Measurements from ENCODE around the gene PDP2. TPM values are rescaled to one million over a fixed set of nuclear protein-coding genes. Genes with fewer than 3 reads are reported as not detected.

Gene PDP2
- total and polyA plus RNA-seq, 3 experiments from 2014 or later, result 4.5 to 25.4 (median 20.0) TPM

GRCh38 chr16:66889622-66890021, 9.3 kb downstream of the PDP2 start:
- Mint-ChIP-seq H3K27me3 (no peaks in the 10 kb centered on the region), H3K4me3 (no peak overlapping the region), H3K36me3 (peaks cover 3 to 41% (median 5%) of the 10 kb centered on the region in 3 donors), H3K9me3 (no peaks in the 10 kb centered on the region), H3K27ac (peak overlapping the region in 4 of 8 donors; percentile 12 to 64 (median 35)), H3K4me1 (peaks cover 15 to 33% (median 21%) of the 10 kb centered on the region in 3 donors)
- DNase-seq, result no peak
- POLR2A ChIA-PET, result no interaction called here
- no peaks in the 10 kb centered on the region for H3K27me3 ChIP-seq (ENCODE audit: insufficient read depth, low read length, poor library complexity, severe bottlenecking)
- no peak overlapping the region for H3K4me3 ChIP-seq (ENCODE audit: low read length)
- peaks cover 12% of the 10 kb centered on the region for H3K36me3 ChIP-seq (ENCODE audit: insufficient read depth, low read length)
- no peak overlapping the region for H3K27ac ChIP-seq (ENCODE audit: low read depth, low read length)
- H3K9me3 ChIP-seq (ENCODE audit: low read length), result no peaks in the 10 kb centered on the region
- H3K4me1 ChIP-seq (ENCODE audit: insufficient read depth, low read length), result no peaks in the 10 kb centered on the region
- CTCF ChIA-PET, result no interaction called here

GRCh38 chr16:66890799-66891198, 10.5 kb downstream of the PDP2 start:
- Histone ChIP-seq H3K4me3 (ENCODE audit: low read length) (no peak overlapping the region), H3K4me1 (ENCODE audit: insufficient read depth, low read length) (no peaks in the 10 kb centered on the region), H3K27ac (ENCODE audit: low read depth, low read length) (no peak overlapping the region), H3K27me3 (ENCODE audit: insufficient read depth, low read length, poor library complexity, severe bottlenecking) (no peaks in the 10 kb centered on the region), H3K36me3 (ENCODE audit: insufficient read depth, low read length) (peaks cover 2% of the 10 kb centered on the region), H3K9me3 (ENCODE audit: low read length) (no peaks in the 10 kb centered on the region)
- CTCF ChIA-PET, result interaction anchor here (0.9 to 1.8 kb wide), 2 partner anchors 13 to 18 kb away, joined by 3 to 5 read pairs; no protein-coding TSS in a partner anchor
- no peaks in the 10 kb centered on the region for H3K9me3 Mint-ChIP-seq
- H3K4me1 Mint-ChIP-seq, result peaks cover 13 to 29% (median 16%) of the 10 kb centered on the region in 3 donors
- DNase-seq, result no peak
- H3K4me3 Mint-ChIP-seq, result no peak overlapping the region
- POLR2A ChIA-PET, result no interaction called here
- H3K27me3 Mint-ChIP-seq, result no peaks in the 10 kb centered on the region
- peaks cover 0 to 29% (median under 1%) of the 10 kb centered on the region in 3 donors for H3K36me3 Mint-ChIP-seq
- H3K27ac Mint-ChIP-seq, result peak overlapping the region in 2 of 8 donors; percentile 27 to 32

DNA sequence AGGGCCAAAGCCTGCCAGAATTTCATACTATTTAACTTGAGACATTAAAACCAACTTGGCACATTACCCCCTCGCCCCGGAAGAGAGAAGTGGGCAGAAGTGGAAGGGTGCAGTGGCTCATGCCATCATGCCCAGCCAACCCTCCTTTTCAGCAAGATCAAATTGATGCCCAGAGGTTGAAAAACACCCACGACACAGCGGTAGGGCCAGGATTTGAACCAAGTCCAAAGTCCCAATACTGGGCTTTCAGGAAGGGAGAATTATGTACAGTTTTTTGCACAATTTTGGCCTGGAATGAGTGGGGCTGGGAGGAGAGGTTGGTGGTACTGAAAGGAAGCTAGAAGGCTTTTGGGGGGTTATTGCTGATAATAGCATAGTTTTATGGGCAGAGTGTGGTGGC, 11.0 kb downstream of the PDP2 start:
- Histone ChIP-seq H3K27me3 (ENCODE audit: insufficient read depth, low read length, poor library complexity, severe bottlenecking) (no peaks in the 10 kb centered on the region), H3K9me3 (ENCODE audit: low read length) (no peaks in the 10 kb centered on the region), H3K27ac (ENCODE audit: low read depth, low read length) (no peak overlapping the region), H3K36me3 (ENCODE audit: insufficient read depth, low read length) (no peaks in the 10 kb centered on the region), H3K4me1 (ENCODE audit: insufficient read depth, low read length) (no peaks in the 10 kb centered on the region), H3K4me3 (ENCODE audit: low read length) (no peak overlapping the region)
- POLR2A ChIA-PET, result interaction anchor here (1.5 kb wide), 1 partner anchor 11 kb away, joined by 9 read pairs; the partner anchor contains the start of gene PDP2
- CTCF ChIA-PET, result interaction anchor here (1.8 kb wide), 1 partner anchor 19 kb away, joined by 5 read pairs; no protein-coding TSS in a partner anchor
- Mint-ChIP-seq H3K27ac (peak overlapping the region in 3 of 8 donors; percentile 27 to 57 (median 33)), H3K4me1 (peaks cover 13 to 26% (median 14%) of the 10 kb centered on the region in 3 donors), H3K9me3 (no peaks in the 10 kb centered on the region), H3K4me3 (no peak overlapping the region), H3K27me3 (no peaks in the 10 kb centered on the region), H3K36me3 (peaks cover 0 to 25% (median 0%) of the 10 kb centered on the region in 3 donors)
- no peak for DNase-seq

DNA sequence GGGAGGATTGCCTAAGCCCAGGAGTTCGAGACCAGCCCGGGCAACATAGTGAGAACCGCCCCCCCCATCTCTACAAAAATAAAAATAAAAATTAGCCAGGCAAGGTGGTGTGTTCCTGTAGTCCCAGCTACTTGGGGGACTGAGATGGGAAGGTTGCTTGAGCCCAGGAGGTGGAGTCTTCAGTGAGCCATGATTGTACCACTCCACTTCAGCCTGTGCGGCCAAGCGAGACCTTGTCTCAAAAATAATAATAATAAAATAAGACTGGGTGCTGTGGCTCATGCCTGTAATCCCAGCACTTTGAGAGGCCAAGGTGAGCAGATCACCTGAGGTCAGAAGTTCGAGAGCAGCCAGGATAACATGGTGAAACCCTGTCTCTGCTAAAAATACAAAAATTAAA, 11.5 kb downstream of the PDP2 start:
- H3K27ac ChIP-seq (ENCODE audit: low read depth, low read length), result no peak overlapping the region
- Mint-ChIP-seq H3K4me1 (peaks cover 9 to 22% (median 11%) of the 10 kb centered on the region in 3 donors), H3K27ac (no peak overlapping the region), H3K9me3 (no peaks in the 10 kb centered on the region), H3K36me3 (peaks cover 0 to 20% (median 0%) of the 10 kb centered on the region in 3 donors), H3K27me3 (no peaks in the 10 kb centered on the region), H3K4me3 (no peak overlapping the region)
- no peaks in the 10 kb centered on the region for H3K27me3 ChIP-seq (ENCODE audit: insufficient read depth, low read length, poor library complexity, severe bottlenecking)
- no peak for DNase-seq
- H3K36me3 ChIP-seq (ENCODE audit: insufficient read depth, low read length), result no peaks in the 10 kb centered on the region
- no peaks in the 10 kb centered on the region for H3K9me3 ChIP-seq (ENCODE audit: low read length)
- H3K4me3 ChIP-seq (ENCODE audit: low read length), result no peak overlapping the region
- ChIA-PET POLR2A (interaction anchor here (0.6 to 1.5 kb wide), 4 partner anchors 11 to 370 kb away, joined by 3 to 14 read pairs (median 6); partner anchors contain the start of genes NAE1 and PDP2), CTCF (interaction anchor here (1.4 to 1.8 kb wide), 2 partner anchors 11 to 19 kb away, joined by 4 to 5 read pairs; partner anchors contain the start of gene PDP2)
- H3K4me1 ChIP-seq (ENCODE audit: insufficient read depth, low read length), result no peaks in the 10 kb centered on the region

- Mint-ChIP-seq H3K27ac (peak overlapping the region in 1 of 8 donors; percentile 33), H3K27me3 (no peaks in the 10 kb centered on the region), H3K9me3 (no peaks in the 10 kb centered on the region), H3K4me3 (no peak overlapping the region), H3K4me1 (peaks cover 3 to 10% (median 4%) of the 10 kb centered on the region in 3 donors), H3K36me3 (peaks cover 0 to 6% (median 2%) of the 10 kb centered on the region in 3 donors)
- H3K4me3 ChIP-seq (ENCODE audit: low read length), result no peak overlapping the region
- DNase-seq, result no peak
- H3K4me1 ChIP-seq (ENCODE audit: insufficient read depth, low read length), result no peaks in the 10 kb centered on the region
- H3K9me3 ChIP-seq (ENCODE audit: low read length), result no peaks in the 10 kb centered on the region
- no peaks in the 10 kb centered on the region for H3K36me3 ChIP-seq (ENCODE audit: insufficient read depth, low read length)
- H3K27ac ChIP-seq (ENCODE audit: low read depth, low read length), result no peak overlapping the region
- no peaks in the 10 kb centered on the region for H3K27me3 ChIP-seq (ENCODE audit: insufficient read depth, low read length, poor library complexity, severe bottlenecking)
- CTCF ChIA-PET, result interaction anchor here (1.1 to 2.1 kb wide), 5 partner anchors 13 to 37 kb away, joined by 3 to 10 read pairs (median 4); partner anchors contain the start of genes PDP2 and RRAD
- POLR2A ChIA-PET, result interaction anchor here (0.6 kb wide), 1 partner anchor 1177 kb away, joined by 4 read pairs; no protein-coding TSS in a partner anchor
These were observed 13.7 kb downstream of the PDP2 start for GRCh38 chr16:66894055-66894454.

DNA sequence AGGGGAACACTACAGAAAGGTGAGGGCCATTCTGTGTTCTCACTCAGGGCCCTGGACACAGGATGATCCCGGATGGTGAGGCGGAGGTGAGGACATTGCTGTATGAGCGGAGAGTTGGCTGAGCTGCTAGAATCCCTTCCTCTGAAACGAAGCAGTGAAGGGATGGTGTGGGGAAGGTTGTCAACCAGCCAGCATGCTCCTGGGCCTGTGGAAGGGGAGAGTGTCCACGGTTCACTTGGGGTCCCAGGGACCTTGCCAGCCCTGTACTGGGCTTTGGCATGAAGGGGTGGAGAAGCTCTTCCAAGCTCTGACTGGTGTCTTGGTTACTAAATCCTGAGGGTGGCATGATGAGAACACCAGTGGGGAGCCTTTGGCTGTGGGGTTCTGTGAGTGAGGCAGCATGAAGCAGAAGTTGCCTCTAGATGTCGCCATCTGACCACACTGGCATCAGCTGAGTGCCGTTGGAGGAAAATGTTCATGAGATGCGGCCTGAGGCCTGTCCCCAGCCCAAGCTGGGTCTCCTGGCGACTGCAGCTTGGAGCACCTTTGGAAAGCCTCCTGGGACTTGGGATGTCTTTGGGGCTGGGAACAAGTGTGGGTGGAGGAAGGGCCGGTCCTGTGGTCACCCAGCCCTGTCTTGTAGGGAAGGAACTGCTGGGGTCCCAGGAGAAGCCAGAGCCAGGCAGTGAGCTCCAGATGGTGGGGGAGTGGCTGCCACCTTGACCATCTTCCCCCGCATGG, 14.8 kb downstream of the PDP2 start:
- Histone ChIP-seq H3K4me1 (ENCODE audit: insufficient read depth, low read length) (no peaks in the 10 kb centered on the region), H3K36me3 (ENCODE audit: insufficient read depth, low read length) (no peaks in the 10 kb centered on the region), H3K4me3 (ENCODE audit: low read length) (no peak overlapping the region), H3K27me3 (ENCODE audit: insufficient read depth, low read length, poor library complexity, severe bottlenecking) (no peaks in the 10 kb centered on the region), H3K27ac (ENCODE audit: low read depth, low read length) (no peak overlapping the region), H3K9me3 (ENCODE audit: low read length) (no peaks in the 10 kb centered on the region)
- peak overlapping the region in 2 of 8 donors; percentile 47 to 52 for H3K27ac Mint-ChIP-seq
- ChIA-PET CTCF (interaction anchor here (0.9 to 2.1 kb wide), 8 partner anchors 11 to 290 kb away, joined by 3 to 10 read pairs (median 4); partner anchors contain the start of genes PDP2 and RRAD), POLR2A (no interaction called here)
- H3K36me3 Mint-ChIP-seq, result peaks cover 0 to 6% (median 2%) of the 10 kb centered on the region in 3 donors
- no peaks in the 10 kb centered on the region for H3K27me3 Mint-ChIP-seq
- H3K4me1 Mint-ChIP-seq, result peaks cover 3 to 10% (median 4%) of the 10 kb centered on the region in 3 donors
- H3K4me3 Mint-ChIP-seq, result peak overlapping the region in 1 of 7 donors; percentile 19
- DNase-seq, result peak; percentile 28 to 63 (median 31)
- no peaks in the 10 kb centered on the region for H3K9me3 Mint-ChIP-seq

DNA sequence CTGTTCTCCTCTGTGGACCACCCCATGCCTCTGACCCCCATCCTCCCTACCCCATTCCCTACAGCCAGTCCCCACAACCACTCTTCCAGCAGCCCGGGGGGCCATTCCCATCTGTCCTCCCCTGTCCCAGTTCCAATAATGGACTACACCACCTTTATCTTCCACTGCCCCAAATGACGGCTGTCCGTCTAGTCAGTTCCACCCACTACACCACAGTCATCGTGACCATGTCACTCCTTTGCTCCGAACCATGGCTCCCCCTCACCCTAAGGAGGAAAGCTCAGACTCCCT, 15.3 kb downstream of the PDP2 start:
- CTCF ChIA-PET, result interaction anchor here (0.9 to 2.1 kb wide), 6 partner anchors 11 to 289 kb away, joined by 3 to 10 read pairs (median 4); partner anchors contain the start of genes PDP2 and RRAD

GRCh38 chr16:66895999-66896398, 15.7 kb downstream of the PDP2 start:
- Mint-ChIP-seq H3K9me3 (no peaks in the 10 kb centered on the region), H3K4me3 (no peak overlapping the region), H3K27me3 (no peaks in the 10 kb centered on the region), H3K27ac (no peak overlapping the region), H3K4me1 (peaks cover 3 to 10% (median 4%) of the 10 kb centered on the region in 3 donors), H3K36me3 (peaks cover 0 to 6% (median 2%) of the 10 kb centered on the region in 3 donors)
- Histone ChIP-seq H3K9me3 (ENCODE audit: low read length) (no peaks in the 10 kb centered on the region), H3K4me3 (ENCODE audit: low read length) (no peak overlapping the region), H3K36me3 (ENCODE audit: insufficient read depth, low read length) (no peaks in the 10 kb centered on the region), H3K27me3 (ENCODE audit: insufficient read depth, low read length, poor library complexity, severe bottlenecking) (no peaks in the 10 kb centered on the region), H3K4me1 (ENCODE audit: insufficient read depth, low read length) (no peaks in the 10 kb centered on the region), H3K27ac (ENCODE audit: low read depth, low read length) (no peak overlapping the region)
- POLR2A ChIA-PET, result no interaction called here
- CTCF ChIA-PET, result interaction anchor here (0.9 to 2.1 kb wide), 4 partner anchors 10 to 30 kb away, joined by 3 to 10 read pairs (median 5); partner anchors contain the start of genes PDP2 and RRAD
- DNase-seq, result peak in 1 of 5 donors; percentile 18

More for the DNA sequence above, 15.3 kb downstream of the PDP2 start:
- H3K4me1 ChIP-seq (ENCODE audit: insufficient read depth, low read length), result no peaks in the 10 kb centered on the region
- DNase-seq, result peak in 1 of 5 donors; percentile 17
- H3K4me1 Mint-ChIP-seq, result peaks cover 3 to 10% (median 4%) of the 10 kb centered on the region in 3 donors
- H3K9me3 ChIP-seq (ENCODE audit: low read length), result no peaks in the 10 kb centered on the region
- H3K9me3 Mint-ChIP-seq, result no peaks in the 10 kb centered on the region
- POLR2A ChIA-PET, result no interaction called here
- H3K27me3 Mint-ChIP-seq, result no peaks in the 10 kb centered on the region
- peaks cover 0 to 6% (median 2%) of the 10 kb centered on the region in 3 donors for H3K36me3 Mint-ChIP-seq
- H3K4me3 ChIP-seq (ENCODE audit: low read length), result no peak overlapping the region
- no peak overlapping the region for H3K27ac ChIP-seq (ENCODE audit: low read depth, low read length)
- H3K27ac Mint-ChIP-seq, result no peak overlapping the region
- H3K27me3 ChIP-seq (ENCODE audit: insufficient read depth, low read length, poor library complexity, severe bottlenecking), result no peaks in the 10 kb centered on the region
- H3K36me3 ChIP-seq (ENCODE audit: insufficient read depth, low read length), result no peaks in the 10 kb centered on the region
- H3K4me3 Mint-ChIP-seq, result no peak overlapping the region

Measured in CD8-positive, alpha-beta memory T cell (primary cell).